ENCODE results near the gene PHF20.
"Not testable (repeated sequence)": the region's sequence is repeated elsewhere in the genome, so short reads cannot be mapped to it uniquely, and the experiment has no call there.

PHF20 gene

GRCh38 chr20:35771689-35772562 lies at the start of gene PHF20:
TSS of gene PHF20 (plus strand) at chr20:35772015. CDS start at chr20:35801523, 29,508 bp downstream.
- peak; percentile 85 to 100 (median 98) for DNase-seq

GRCh38 chr20:35723275-35723639 lies 48.6 kb upstream of the PHF20 start:
- not testable (repeated sequence) for DNase-seq

GRCh38 chr20:35723652-35724320 lies 48.0 kb upstream of the PHF20 start:
- not testable (repeated sequence) for DNase-seq

- no peak for DNase-seq
Observed at GRCh38 chr20:35724321-35725230, 47.2 kb upstream of the PHF20 start.

GRCh38 chr20:35726842-35727711 lies 44.7 kb upstream of the PHF20 start:
- no peak for DNase-seq

- no peak for DNase-seq
Observed at GRCh38 chr20:35729283-35729807, 42.5 kb upstream of the PHF20 start.

- DNase-seq, result no peak
Observed at GRCh38 chr20:35729836-35730582, 41.8 kb upstream of the PHF20 start.

- DNase-seq, result no peak
Observed at GRCh38 chr20:35730583-35731468, 41.0 kb upstream of the PHF20 start.

GRCh38 chr20:35731469-35731788 lies 40.4 kb upstream of the PHF20 start:
- DNase-seq, result no peak

GRCh38 chr20:35731862-35732643 lies 39.8 kb upstream of the PHF20 start:
- no peak for DNase-seq

GRCh38 chr20:35732644-35732982 lies 39.2 kb upstream of the PHF20 start:
- no peak for DNase-seq

- no peak for DNase-seq
Observed at GRCh38 chr20:35734374-35734773, 37.4 kb upstream of the PHF20 start.

GRCh38 chr20:35734777-35735649 lies 36.8 kb upstream of the PHF20 start:
- no peak for DNase-seq

- no peak for DNase-seq
Observed at GRCh38 chr20:35735826-35736470, 35.9 kb upstream of the PHF20 start.

- DNase-seq, result no peak
Observed at GRCh38 chr20:35737865-35738333, 33.9 kb upstream of the PHF20 start.
